Measurements from ENCODE around the gene SIX3. TPM values are rescaled to one million over a fixed set of nuclear protein-coding genes. Genes with fewer than 3 reads are reported as not detected.
A peak's percentile ranks its signal among the peaks of the same experiment; 100 is the strongest.

Gene SIX3
- total RNA-seq, 1 experiment from 2014 or later: 13.2 TPM

DNA sequence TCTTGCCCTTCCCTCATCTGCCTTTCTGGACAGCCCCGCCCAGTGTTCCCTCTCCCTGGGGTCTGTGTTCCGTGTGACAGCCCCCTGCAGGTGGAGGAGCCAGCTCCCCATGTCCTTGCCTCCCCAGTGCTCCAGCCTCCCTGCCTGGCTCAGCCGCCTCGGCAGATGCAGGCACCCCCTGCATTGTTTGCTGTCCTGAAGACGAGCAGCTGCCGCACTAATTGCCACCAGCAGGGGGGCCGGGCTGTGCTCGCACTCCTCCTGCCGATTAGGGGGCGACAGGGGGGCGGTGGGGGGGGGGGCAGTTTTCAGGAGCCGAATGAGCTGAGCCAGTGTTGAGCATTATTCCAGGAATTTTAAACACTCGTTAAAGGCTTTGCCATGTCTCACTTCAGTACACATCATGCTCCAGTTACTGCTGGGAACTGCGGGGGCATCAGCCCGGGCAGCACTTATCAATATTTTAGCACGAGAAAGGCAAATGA lies 23.3 kb downstream of the SIX3 start:
- Mint-ChIP-seq H3K4me3 (peak overlapping the region; percentile 13; the same call in 1 of the 2 replicates), H3K27me3 (ENCODE audit: low read depth) (peaks cover 2% of the 10 kb centered on the region; the same call in 1 of the 2 replicates), H3K36me3 (no peaks in the 10 kb centered on the region), H3K4me1 (peaks cover 22% of the 10 kb centered on the region), H3K27ac (no peak overlapping the region), H3K9me3 (no peaks in the 10 kb centered on the region)
- CTCF ChIA-PET: interaction anchor here (0.6 to 2.3 kb wide), 18 partner anchors 9 to 1448 kb away, joined by 3 to 27 read pairs (median 4); no protein-coding TSS in a partner anchor
- peak; percentile 73 for DNase-seq (ENCODE audit: low spot score)
- ATAC-seq: peak; percentile 56
- TF ChIP-seq ZNF423 (CRISPR knock-in tag; IDR thresholded peaks at IDR 0.05): peak; percentile 92
- TF ChIP-seq, protein P1, sequence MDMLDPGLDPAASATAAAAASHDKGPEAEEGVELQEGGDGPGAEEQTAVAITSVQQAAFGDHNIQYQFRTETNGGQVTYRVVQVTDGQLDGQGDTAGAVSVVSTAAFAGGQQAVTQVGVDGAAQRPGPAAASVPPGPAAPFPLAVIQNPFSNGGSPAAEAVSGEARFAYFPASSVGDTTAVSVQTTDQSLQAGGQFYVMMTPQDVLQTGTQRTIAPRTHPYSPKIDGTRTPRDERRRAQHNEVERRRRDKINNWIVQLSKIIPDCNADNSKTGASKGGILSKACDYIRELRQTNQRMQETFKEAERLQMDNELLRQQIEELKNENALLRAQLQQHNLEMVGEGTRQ (CRISPR knock-in tag; IDR thresholded peaks at IDR 0.05): peak; percentile 42; the same call in 1 of the 2 replicates
- TF ChIP-seq MYBL2 (CRISPR knock-in tag; IDR thresholded peaks at IDR 0.05): no peak
- TF ChIP-seq, protein P2, sequence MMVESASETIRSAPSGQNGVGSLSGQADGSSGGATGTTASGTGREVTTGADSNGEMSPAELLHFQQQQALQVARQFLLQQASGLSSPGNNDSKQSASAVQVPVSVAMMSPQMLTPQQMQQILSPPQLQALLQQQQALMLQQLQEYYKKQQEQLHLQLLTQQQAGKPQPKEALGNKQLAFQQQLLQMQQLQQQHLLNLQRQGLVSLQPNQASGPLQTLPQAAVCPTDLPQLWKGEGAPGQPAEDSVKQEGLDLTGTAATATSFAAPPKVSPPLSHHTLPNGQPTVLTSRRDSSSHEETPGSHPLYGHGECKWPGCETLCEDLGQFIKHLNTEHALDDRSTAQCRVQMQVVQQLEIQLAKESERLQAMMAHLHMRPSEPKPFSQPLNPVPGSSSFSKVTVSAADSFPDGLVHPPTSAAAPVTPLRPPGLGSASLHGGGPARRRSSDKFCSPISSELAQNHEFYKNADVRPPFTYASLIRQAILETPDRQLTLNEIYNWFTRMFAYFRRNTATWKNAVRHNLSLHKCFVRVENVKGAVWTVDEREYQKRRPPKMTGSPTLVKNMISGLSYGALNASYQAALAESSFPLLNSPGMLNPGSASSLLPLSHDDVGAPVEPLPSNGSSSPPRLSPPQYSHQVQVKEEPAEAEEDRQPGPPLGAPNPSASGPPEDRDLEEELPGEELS (CRISPR knock-in tag; IDR thresholded peaks at IDR 0.05): 0 out of 2 replicates have a peak, but pooled peaks have one; percentile 39
- TF ChIP-seq GTF2I (CRISPR knock-in tag; conservative IDR thresholded peaks at IDR 0.05): no peak
- POLR2A ChIA-PET: interaction anchor here (1.2 kb wide), 1 partner anchor 9 kb away, joined by 3 read pairs; no protein-coding TSS in a partner anchor

DNA sequence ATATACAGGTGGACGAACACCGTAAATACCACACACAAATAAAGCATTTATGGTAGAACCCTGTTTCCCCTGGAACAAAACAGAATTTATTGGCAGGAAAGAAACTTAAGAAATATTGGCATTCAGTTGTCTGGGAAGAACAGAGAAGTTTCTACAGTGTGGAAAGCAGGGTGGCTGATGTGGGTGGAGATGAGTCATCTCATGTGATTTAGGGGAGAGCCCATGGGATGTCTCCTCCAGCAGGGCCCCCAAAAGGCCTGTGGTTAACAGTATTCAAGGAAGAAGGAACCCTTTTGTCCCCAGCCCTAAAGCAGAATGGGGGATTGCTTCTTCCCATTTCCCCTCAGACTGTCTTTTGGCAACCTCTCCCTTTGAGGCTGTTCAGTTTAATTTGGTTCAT lies 24.2 kb downstream of the SIX3 start:
- CTCF ChIA-PET: interaction anchor here (2.1 to 2.3 kb wide), 4 partner anchors 8 to 34 kb away, joined by 6 to 27 read pairs (median 15); no protein-coding TSS in a partner anchor

DNA sequence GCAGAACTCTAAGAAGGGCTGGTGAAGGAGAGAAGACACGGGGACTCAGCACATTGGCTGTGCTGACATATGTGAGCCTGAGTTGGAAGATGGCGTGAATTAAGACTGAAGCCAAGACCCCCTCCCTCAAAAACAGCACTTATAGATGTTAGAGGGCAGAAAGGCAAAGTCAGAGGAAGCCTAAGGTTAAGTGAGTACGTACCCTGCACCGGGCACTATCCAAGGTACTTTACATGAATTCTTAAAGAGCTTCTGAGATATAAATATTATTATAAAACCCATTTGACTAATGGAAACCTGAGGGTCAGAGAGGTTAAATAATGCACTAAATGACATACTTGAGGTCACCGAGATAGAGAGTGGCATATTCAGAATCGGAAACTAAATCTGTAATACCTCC lies 25.6 kb downstream of the SIX3 start:
- no peaks in the 10 kb centered on the region for H3K9me3 Mint-ChIP-seq
- ChIA-PET CTCF (no interaction called here), POLR2A (no interaction called here)
- DNase-seq (ENCODE audit: low spot score) (no peak), ATAC-seq (no peak)
- no peaks in the 10 kb centered on the region; the same call in 1 of the 2 replicates for H3K27me3 Mint-ChIP-seq (ENCODE audit: low read depth)
- H3K27ac Mint-ChIP-seq: no peak overlapping the region
- H3K4me3 Mint-ChIP-seq: no peak overlapping the region
- H3K36me3 Mint-ChIP-seq: no peaks in the 10 kb centered on the region
- TF ChIP-seq, protein P3, sequence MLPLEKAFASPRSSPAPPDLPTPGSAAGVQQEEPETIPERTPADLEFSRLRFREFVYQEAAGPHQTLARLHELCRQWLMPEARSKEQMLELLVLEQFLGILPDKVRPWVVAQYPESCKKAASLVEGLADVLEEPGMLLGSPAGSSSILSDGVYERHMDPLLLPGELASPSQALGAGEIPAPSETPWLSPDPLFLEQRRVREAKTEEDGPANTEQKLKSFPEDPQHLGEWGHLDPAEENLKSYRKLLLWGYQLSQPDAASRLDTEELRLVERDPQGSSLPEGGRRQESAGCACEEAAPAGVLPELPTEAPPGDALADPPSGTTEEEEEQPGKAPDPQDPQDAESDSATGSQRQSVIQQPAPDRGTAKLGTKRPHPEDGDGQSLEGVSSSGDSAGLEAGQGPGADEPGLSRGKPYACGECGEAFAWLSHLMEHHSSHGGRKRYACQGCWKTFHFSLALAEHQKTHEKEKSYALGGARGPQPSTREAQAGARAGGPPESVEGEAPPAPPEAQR (CRISPR knock-in tag; IDR thresholded peaks at IDR 0.05): no peak
- TF ChIP-seq, protein P4, sequence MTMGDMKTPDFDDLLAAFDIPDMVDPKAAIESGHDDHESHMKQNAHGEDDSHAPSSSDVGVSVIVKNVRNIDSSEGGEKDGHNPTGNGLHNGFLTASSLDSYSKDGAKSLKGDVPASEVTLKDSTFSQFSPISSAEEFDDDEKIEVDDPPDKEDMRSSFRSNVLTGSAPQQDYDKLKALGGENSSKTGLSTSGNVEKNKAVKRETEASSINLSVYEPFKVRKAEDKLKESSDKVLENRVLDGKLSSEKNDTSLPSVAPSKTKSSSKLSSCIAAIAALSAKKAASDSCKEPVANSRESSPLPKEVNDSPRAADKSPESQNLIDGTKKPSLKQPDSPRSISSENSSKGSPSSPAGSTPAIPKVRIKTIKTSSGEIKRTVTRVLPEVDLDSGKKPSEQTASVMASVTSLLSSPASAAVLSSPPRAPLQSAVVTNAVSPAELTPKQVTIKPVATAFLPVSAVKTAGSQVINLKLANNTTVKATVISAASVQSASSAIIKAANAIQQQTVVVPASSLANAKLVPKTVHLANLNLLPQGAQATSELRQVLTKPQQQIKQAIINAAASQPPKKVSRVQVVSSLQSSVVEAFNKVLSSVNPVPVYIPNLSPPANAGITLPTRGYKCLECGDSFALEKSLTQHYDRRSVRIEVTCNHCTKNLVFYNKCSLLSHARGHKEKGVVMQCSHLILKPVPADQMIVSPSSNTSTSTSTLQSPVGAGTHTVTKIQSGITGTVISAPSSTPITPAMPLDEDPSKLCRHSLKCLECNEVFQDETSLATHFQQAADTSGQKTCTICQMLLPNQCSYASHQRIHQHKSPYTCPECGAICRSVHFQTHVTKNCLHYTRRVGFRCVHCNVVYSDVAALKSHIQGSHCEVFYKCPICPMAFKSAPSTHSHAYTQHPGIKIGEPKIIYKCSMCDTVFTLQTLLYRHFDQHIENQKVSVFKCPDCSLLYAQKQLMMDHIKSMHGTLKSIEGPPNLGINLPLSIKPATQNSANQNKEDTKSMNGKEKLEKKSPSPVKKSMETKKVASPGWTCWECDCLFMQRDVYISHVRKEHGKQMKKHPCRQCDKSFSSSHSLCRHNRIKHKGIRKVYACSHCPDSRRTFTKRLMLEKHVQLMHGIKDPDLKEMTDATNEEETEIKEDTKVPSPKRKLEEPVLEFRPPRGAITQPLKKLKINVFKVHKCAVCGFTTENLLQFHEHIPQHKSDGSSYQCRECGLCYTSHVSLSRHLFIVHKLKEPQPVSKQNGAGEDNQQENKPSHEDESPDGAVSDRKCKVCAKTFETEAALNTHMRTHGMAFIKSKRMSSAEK (CRISPR knock-in tag; IDR thresholded peaks at IDR 0.05; ENCODE audit: borderline replicate concordance): no peak
- no peak for TF ChIP-seq GABPB1 (CRISPR knock-in tag; IDR thresholded peaks at IDR 0.05)
- TF ChIP-seq, protein P1 (CRISPR knock-in tag; IDR thresholded peaks at IDR 0.05): no peak
- TF ChIP-seq, protein P5, sequence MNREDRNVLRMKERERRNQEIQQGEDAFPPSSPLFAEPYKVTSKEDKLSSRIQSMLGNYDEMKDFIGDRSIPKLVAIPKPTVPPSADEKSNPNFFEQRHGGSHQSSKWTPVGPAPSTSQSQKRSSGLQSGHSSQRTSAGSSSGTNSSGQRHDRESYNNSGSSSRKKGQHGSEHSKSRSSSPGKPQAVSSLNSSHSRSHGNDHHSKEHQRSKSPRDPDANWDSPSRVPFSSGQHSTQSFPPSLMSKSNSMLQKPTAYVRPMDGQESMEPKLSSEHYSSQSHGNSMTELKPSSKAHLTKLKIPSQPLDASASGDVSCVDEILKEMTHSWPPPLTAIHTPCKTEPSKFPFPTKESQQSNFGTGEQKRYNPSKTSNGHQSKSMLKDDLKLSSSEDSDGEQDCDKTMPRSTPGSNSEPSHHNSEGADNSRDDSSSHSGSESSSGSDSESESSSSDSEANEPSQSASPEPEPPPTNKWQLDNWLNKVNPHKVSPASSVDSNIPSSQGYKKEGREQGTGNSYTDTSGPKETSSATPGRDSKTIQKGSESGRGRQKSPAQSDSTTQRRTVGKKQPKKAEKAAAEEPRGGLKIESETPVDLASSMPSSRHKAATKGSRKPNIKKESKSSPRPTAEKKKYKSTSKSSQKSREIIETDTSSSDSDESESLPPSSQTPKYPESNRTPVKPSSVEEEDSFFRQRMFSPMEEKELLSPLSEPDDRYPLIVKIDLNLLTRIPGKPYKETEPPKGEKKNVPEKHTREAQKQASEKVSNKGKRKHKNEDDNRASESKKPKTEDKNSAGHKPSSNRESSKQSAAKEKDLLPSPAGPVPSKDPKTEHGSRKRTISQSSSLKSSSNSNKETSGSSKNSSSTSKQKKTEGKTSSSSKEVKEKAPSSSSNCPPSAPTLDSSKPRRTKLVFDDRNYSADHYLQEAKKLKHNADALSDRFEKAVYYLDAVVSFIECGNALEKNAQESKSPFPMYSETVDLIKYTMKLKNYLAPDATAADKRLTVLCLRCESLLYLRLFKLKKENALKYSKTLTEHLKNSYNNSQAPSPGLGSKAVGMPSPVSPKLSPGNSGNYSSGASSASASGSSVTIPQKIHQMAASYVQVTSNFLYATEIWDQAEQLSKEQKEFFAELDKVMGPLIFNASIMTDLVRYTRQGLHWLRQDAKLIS (CRISPR knock-in tag; IDR thresholded peaks at IDR 0.05; ENCODE audit: borderline replicate concordance): no peak
- peaks cover 23% of the 10 kb centered on the region for H3K4me1 Mint-ChIP-seq

More for the DNA sequence above, 24.2 kb downstream of the SIX3 start:
- peaks cover 23% of the 10 kb centered on the region for H3K4me1 Mint-ChIP-seq
- POLR2A ChIA-PET: interaction anchor here (1.2 kb wide), 1 partner anchor 10 kb away, joined by 3 read pairs; no protein-coding TSS in a partner anchor
- peaks cover 2% of the 10 kb centered on the region; the same call in 1 of the 2 replicates for H3K27me3 Mint-ChIP-seq (ENCODE audit: low read depth)
- H3K27ac Mint-ChIP-seq: no peak overlapping the region
- H3K4me3 Mint-ChIP-seq: no peak overlapping the region
- TF ChIP-seq NFATC4 (CRISPR knock-in tag; IDR thresholded peaks at IDR 0.05) (no peak), NR2C2 (CRISPR knock-in tag; IDR thresholded peaks at IDR 0.05) (no peak), ELF4 (CRISPR knock-in tag; IDR thresholded peaks at IDR 0.05; ENCODE audit: low read depth) (no peak), ZNF317 (CRISPR knock-in tag; IDR thresholded peaks at IDR 0.05; ENCODE audit: borderline replicate concordance, low read depth) (no peak), CREB1 (CRISPR knock-in tag; IDR thresholded peaks at IDR 0.05) (no peak), GTF2I (CRISPR knock-in tag; conservative IDR thresholded peaks at IDR 0.05) (no peak), RORB (CRISPR knock-in tag; IDR thresholded peaks at IDR 0.05) (no peak), FOXP1 (CRISPR knock-in tag; IDR thresholded peaks at IDR 0.05; ENCODE audit: borderline replicate concordance) (no peak)
- TF ChIP-seq, protein P3 (CRISPR knock-in tag; IDR thresholded peaks at IDR 0.05): no peak
- H3K36me3 Mint-ChIP-seq: no peaks in the 10 kb centered on the region
- H3K9me3 Mint-ChIP-seq: no peaks in the 10 kb centered on the region
- ATAC-seq: no peak
- no peak for DNase-seq (ENCODE audit: low spot score)
